Gastroesophageal sphincter (tissue), 3 donors: Measurements from ENCODE around the gene ACBD5.

ENCODE experiments used
- EP300 ChIP-seq: sonication (generic); formaldehyde crosslinking; IDR thresholded peaks from one replicate; pipeline ENCODE4 v1.6.1; 2017; ENCODE audit warnings: antibody characterized with exemption, mild to moderate bottlenecking
- POLR2A ChIP-seq, 2 donors: fragments of 450-650 bp; IDR thresholded peaks; one replicate each; pipeline ENCODE4 v1.6.1; 2017; ENCODE audit warnings: antibody characterized with exemption in 2 of 2, mild to moderate bottlenecking in 2 of 2, moderate library complexity in 1 of 2
- TF ChIP-seq, protein P1 (sequence below), 4 experiments: fragments of 200-600 bp in 2 of 4; fragments of 450-650 bp in 2 of 4; sonication (generic) in 1 of 4; IDR thresholded peaks; one replicate each; pipeline ENCODE4 v1.5.1; 2017 to 2019; ENCODE audit warnings: antibody characterized with exemption in 4 of 4, mild to moderate bottlenecking in 2 of 4, moderate library complexity in 2 of 4

DNA sequence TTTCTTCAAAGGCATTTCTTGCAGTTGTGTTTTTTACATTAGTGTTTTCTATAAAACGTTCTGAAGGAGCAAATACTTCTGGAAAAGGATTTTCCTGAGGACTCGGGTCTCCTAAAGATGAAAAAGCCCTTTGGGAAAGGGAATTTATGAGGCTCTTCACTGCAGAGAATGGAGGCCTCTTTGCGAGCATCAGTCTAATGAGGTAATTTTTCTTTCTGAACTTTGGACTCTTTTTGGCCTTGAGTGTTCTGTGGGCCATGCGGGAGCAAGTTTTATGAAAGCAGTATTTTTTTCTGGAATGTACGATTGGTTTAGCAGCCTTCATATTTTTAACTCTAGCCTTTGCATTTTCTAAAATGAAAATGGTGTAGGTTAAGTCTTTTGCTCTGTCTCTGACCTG lies 6.4 kb upstream of the ACBD5 start:
- TF ChIP-seq POLR2A (IDR thresholded peaks at IDR 0.05): no peak
- TF ChIP-seq, protein P1, sequence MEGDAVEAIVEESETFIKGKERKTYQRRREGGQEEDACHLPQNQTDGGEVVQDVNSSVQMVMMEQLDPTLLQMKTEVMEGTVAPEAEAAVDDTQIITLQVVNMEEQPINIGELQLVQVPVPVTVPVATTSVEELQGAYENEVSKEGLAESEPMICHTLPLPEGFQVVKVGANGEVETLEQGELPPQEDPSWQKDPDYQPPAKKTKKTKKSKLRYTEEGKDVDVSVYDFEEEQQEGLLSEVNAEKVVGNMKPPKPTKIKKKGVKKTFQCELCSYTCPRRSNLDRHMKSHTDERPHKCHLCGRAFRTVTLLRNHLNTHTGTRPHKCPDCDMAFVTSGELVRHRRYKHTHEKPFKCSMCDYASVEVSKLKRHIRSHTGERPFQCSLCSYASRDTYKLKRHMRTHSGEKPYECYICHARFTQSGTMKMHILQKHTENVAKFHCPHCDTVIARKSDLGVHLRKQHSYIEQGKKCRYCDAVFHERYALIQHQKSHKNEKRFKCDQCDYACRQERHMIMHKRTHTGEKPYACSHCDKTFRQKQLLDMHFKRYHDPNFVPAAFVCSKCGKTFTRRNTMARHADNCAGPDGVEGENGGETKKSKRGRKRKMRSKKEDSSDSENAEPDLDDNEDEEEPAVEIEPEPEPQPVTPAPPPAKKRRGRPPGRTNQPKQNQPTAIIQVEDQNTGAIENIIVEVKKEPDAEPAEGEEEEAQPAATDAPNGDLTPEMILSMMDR (IDR thresholded peaks at IDR 0.05): no peak
- no peak for TF ChIP-seq EP300
